CD4-positive, alpha-beta T cell treated with Interleukin-17A for 1 hour (primary cell): ENCODE measurements around the gene RENBP.

Experiments used
- DNase-seq: peaks from one replicate; pipeline ENCODE4 v3.0.0-alpha.2; 2020

Gene RENBP

DNA sequence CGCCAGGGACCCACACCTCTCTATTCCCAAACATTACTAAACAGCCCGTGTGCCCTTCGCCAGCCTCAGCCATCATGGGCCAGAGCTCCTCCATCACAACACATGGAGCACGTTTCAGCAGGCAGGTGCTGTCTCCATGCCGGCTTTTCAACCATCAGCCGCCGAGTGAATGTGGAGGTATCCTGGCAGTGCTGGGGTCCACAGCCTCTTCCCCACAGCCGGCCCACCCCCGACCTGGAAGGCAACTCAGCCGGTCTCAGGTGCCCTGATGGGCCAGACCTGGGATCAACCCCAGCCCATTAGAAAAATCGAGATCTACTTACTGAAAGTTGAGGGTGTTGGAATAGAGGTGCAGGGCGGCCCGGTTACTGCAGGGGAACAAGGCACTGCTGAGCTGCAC lies 12.7 kb downstream of the RENBP start:
- no peak for DNase-seq

- DNase-seq = no peak
Measured at GRCh38 chrX:153931151-153931550, 13.3 kb downstream of the RENBP start.

- no peak for DNase-seq
Measured at GRCh38 chrX:153930011-153930910, 14.2 kb downstream of the RENBP start.

GRCh38 chrX:153929576-153929975 lies 14.9 kb downstream of the RENBP start:
- no peak for DNase-seq

GRCh38 chrX:153928846-153929245 lies 15.6 kb downstream of the RENBP start:
- DNase-seq = no peak

- peak; percentile 96 for DNase-seq
Measured at GRCh38 chrX:153927922-153928760, 16.3 kb downstream of the RENBP start.

DNA sequence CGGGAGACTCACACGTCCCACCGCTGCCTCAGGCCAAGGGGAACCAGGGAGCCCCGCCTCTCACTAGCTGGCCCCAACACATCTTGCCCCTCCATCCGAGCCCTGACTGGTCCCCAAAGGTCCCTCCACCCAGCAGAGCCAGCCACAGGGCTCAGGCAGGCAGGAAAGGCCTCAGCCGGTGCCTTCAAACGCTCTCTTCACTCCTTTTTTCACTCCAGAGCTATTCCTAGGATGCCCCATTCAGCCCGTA lies 16.8 kb downstream of the RENBP start:
- no peak for DNase-seq

DNA sequence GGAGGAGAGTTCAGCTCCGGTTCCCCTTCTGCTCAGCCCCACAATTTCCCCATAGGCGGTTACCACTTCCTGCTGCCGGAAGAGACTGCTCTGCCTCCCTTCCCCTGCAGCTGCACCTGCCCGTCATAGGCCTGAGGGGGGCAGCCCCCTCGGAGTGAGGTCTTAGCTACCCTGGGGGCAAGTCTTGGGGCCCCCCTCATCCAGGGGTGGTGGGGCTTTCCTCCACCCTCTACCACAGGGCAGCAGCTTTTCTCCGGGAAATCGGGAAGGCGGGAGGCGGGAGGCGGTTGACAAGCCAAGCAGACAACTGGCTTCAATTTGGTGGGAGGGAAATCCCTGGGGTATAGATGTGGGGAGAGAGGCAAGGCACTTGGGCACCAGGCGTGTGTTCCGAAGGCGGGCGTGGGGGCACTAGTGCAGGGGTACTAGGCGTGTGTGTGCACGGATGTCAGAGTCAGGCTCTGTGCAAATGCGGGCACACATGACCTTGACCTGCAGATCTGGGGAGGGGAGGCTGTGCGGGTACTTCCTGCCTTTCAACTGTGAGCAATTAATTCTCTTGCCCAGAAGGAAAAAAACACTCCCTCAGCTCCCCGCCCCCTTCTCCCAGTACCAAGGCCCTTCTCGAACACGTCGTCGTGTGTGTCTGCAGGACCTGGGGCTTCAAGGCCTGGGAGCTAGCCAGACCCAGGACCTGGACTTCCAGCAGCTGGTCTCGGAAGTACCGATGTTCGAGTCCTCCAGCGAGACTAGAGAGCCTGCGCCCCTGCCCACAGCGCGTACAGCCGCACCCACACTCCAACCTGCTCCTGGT lies 17.4 kb downstream of the RENBP start:
- DNase-seq = peak; percentile 85

DNA sequence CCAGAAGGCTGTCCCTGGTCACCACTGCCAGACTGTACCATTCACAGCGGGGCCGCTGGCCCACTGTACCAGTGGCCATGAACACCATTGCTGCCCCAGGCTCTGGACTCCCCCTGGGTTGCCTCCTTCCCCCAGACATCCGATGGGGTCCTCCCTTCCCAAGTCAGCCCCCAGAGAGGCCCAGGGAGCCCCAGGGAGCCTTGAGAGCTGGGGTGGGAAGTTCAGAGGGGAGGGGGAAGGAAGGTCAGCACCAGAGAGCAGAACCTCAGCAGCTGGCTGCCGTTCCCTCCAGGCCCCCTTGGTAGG lies 17.9 kb downstream of the RENBP start:
- no peak for DNase-seq

- DNase-seq = peak; percentile 42
Measured at GRCh38 chrX:153925739-153926551, 18.5 kb downstream of the RENBP start, which contains the start of gene ARHGAP4. TSS of gene ARHGAP4 (minus strand) at chrX:153926264. CDS start at chrX:153926202, 62 bp downstream.

DNA sequence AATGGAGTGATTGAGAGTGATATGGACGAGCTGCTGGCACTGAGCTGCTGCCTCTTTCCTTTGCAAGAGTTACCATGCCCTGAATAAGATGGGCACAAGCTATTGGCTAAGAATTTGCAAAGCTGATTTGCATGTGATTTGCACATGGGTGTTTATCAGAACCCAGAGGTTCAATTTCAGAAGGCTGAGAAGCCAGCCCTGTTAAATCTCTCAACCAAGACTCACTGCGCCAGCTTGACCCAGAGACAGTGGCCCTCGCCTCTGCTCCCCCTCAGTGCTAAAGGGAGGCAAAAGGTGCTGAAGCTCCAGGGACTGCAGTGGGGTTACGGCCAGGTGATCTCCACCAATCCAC lies 19.1 kb downstream of the RENBP start:
- DNase-seq = no peak

- DNase-seq = peak; percentile 62
Measured at GRCh38 chrX:153924149-153924861, 20.1 kb downstream of the RENBP start.

DNA sequence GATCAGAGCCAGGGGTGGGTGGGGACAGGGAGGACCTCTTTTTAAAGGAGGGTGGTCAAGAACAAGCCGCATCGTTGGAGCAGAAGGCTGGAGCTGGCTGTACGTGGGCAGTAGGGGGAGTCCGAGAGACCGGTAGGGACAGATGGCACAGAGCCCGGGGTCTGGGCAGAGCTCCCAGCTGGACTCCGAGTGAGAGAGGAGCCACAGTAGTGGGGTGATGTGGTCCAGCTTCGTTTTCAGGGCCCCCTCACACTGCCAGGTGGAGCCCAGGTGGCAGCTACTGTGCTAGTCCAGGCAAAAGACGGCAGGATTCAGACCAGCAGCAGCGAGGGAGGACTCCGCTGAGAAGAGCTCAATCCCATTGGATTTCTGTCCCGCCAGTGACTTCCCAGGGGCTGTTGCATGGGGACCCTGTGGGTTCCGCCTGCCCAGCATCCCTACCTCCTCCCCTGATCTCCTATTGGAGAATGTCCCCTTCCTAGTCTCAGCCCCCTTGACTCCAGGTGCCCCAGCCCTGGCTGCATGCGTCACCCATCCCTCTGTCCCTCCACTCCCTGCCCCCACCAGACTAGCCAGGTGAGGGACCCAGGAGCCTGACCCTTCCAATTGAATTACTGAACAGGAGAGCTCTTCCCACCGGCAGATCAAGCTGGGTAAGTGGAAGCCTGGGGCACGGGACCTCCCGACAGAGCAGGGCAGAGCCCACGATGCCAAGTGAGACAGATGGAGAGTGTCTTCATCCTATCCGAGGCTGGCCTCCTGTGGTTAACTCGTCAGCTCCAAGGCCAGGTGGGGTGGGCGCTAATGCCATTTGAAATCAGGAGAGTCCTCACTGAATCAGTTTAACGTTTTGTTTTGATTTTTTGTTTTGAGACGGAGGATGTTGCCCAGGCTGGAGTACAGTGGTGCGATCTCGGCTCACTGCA lies 21.2 kb downstream of the RENBP start:
- no peak for DNase-seq

DNA sequence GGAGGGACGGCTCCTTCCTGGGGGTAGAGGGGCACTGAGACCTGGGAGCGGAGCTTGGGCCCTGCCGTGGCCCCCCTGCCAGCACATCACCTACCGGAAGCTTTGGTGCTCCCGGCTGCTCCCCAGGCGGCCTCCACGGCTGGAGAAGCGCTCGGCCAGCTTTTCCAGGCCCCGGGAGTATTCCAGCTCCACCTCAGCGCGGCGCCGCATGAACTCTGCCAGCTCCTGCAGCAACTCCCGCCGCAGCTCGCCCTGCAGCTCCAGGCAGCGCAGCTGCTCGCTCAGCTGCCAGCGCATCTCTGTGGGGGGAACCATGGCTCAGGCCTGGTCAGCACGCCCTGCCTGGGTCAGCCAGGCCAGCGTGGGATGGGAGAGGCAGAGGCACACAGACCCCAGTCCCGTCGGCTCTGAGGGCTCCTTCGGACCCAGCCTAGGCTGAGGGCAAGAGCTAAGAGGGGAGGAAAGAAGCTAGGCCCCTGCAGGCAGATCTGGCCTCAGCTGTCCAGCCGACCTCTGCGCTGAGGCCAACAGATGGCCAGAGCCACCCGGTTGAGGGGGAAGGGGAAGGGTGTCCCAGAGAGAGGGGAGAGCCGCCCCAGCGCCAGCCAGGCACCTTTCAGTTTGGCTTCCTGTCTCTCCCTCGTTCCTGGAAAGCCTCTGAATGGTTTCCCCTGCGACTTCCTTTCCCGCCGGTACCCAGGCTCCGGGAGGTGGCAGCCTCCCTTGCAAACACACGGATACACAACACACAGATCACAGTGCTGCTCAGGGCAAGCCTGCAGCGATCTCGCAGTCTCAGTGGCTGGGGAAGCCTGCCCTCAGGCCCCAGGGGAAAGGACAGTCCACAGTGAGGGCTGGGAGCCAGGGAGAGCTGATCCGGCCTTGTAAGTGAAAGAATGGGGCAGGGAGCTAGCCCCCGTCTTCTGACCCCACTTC lies 22.7 kb downstream of the RENBP start:
- no peak for DNase-seq

DNA sequence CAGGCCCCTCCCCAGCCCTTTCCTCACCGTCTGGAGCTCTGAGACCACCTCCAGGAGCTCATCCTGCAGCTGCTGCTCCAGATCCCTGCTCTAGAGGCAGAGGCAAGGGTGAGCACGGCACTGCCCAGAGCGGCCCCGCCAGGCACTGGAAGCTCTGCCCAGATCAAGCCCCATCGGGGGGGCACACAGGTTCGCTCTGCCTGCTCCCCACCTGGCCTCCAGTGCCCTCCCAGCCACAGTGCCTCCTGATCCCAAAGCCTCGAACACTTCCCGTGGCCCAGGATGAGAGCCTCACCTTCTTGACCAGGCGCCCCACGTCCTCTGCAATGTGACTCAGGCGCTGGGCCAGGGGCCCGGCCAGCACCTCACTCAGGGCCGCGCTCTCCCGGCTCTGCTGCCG lies 23.4 kb downstream of the RENBP start:
- DNase-seq = no peak

- no peak for DNase-seq
Measured at GRCh38 chrX:153920546-153920945, 23.9 kb downstream of the RENBP start.

GRCh38 chrX:153919281-153919680 lies 25.2 kb downstream of the RENBP start:
- no peak for DNase-seq

DNA sequence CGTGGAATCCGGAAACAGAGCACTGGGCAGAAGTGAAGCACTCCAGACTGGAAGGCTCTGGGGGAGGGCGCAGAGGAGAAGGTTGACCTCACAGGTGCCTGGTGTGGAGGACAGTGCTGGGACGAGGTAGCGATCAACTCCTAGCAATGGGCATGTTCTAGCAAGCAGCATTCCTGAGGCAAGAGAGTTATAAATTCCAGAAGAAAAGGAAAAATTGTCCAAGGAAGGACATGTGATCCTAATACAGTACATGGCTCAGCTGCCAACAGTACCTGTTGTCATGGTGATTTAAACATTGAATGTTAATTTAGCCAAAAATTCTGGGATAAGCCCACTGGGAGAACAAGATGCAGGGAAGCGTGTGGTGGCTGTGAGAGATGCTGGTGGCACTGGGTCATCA lies 26.6 kb downstream of the RENBP start:
- no peak for DNase-seq

DNA sequence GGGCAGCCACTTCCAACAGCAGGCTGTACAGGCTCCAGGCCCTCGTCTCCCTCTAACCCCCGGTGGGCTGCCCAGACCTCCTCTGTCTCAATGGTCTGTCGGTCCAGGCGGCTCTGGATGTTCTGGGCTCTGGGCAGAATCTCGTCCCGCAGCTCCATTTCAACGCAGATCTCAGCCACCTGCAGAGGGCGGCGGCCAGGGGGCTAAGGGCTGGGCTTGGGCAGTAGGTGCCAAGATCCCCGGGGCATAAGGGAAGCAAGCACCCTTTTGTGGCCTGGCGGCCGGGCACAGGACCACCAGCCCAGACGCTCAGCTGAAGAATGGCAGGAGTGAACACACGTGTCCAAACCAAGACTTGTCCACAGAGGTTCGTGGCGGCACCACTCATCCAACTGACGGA lies 30.7 kb downstream of the RENBP start:
- DNase-seq = no peak

- DNase-seq = no peak
Measured at GRCh38 chrX:153913211-153913610, 31.2 kb downstream of the RENBP start.
